H1 (cell line): Measurements from ENCODE around the gene CEP290. TPM values are rescaled to one million over a fixed set of nuclear protein-coding genes. Genes with fewer than 3 reads are reported as not detected.

Experiments
- CTCF ChIA-PET: fragments of 300-600 bp; sonication (Branson Sonifier 250); formaldehyde crosslinking; loops from one replicate; lab custom pipeline; 2021; ENCODE audit not compliant: partially characterized antibody; lab: Charles Lee
- POLR2A ChIA-PET: fragments of 300-600 bp; sonication (Branson Sonifier 250); formaldehyde crosslinking; loops from one replicate; lab custom pipeline; 2021; ENCODE audit warnings: inconsistent platforms; ENCODE audit not compliant: partially characterized antibody; lab: Charles Lee
- DNase-seq, 2 experiments: peaks; one replicate each; pipeline versions ENCODE4 v3.0.0 to v3.0.0-alpha.2; 2010 to 2022; ENCODE audit warnings: low spot score in 2 of 2, low read depth in 1 of 2, mixed read lengths in 1 of 2
- FAIRE-seq: peaks from 2 replicates; lab custom pipeline; 2011; peaks lifted over from hg19 to GRCh38; lab: Jason Lieb, UNC
- H2AFZ ChIP-seq: 2 replicates; pipeline ENCODE4 v1.8.1; 2012; ENCODE audit warnings: low read length, inconsistent platforms
- H2AK5ac ChIP-seq: 2 replicates; pipeline ENCODE4 v1.6.1; 2013; ENCODE audit warnings: low read depth, low read length
- H2BK120ac ChIP-seq: replicated peaks from 2 replicates; pipeline ENCODE3; 2013; ENCODE audit warnings: low read depth, low read length, inconsistent platforms
- H2BK12ac ChIP-seq: 2 replicates; pipeline ENCODE4 v1.6.1; 2013; ENCODE audit warnings: low read depth, low read length
- H2BK15ac ChIP-seq: 2 replicates; pipeline ENCODE4 v1.6.1; 2013; ENCODE audit warnings: low read length
- H2BK20ac ChIP-seq: 2 replicates; pipeline ENCODE4 v1.6.1; 2013; ENCODE audit warnings: low read length
- H2BK5ac ChIP-seq: 2 replicates; pipeline ENCODE4 v1.6.1; 2013; ENCODE audit warnings: low read depth, low read length
- H3K14ac ChIP-seq: 2 replicates; pipeline ENCODE4 v1.6.1; 2013; ENCODE audit warnings: inconsistent platforms; ENCODE audit not compliant: insufficient read length
- H3K18ac ChIP-seq: 2 replicates; pipeline ENCODE4 v1.6.1; 2013; ENCODE audit warnings: low read length; ENCODE audit errors: extremely low read depth
- H3K23ac ChIP-seq: 2 replicates; pipeline ENCODE4 v1.6.1; 2013; ENCODE audit warnings: inconsistent platforms; ENCODE audit not compliant: insufficient read length
- H3K23me2 ChIP-seq: 2 replicates; pipeline ENCODE4 v1.6.1; 2013; ENCODE audit warnings: low read depth, low read length
- H3K27ac ChIP-seq: 2 replicates; pipeline ENCODE4 v1.6.1; 2011; ENCODE audit warnings: low read depth, low read length, inconsistent platforms
- H3K27me3 ChIP-seq, 4 experiments: replicated peaks in 1 of 4; 1 replicate in 1 of 4; 2 replicates in 3 of 4; pipeline versions ENCODE4 v1.6.1 to v1.8.1; 2011 to 2013; ENCODE audit warnings: low read length in 3 of 4, mild to moderate bottlenecking in 3 of 4, inconsistent platforms in 2 of 4, mixed read lengths in 2 of 4, moderate library complexity in 1 of 4; ENCODE audit not compliant: control insufficient read depth in 3 of 4, insufficient read depth in 3 of 4; ENCODE audit errors: extremely low read depth in 1 of 4
- H3K36me3 ChIP-seq, 4 experiments: 2 replicates each; pipeline versions ENCODE4 v1.6.1 to v1.8.1; 2011 to 2013; ENCODE audit warnings: mild to moderate bottlenecking in 4 of 4, low read length in 3 of 4, moderate library complexity in 2 of 4, control low read depth in 1 of 4, inconsistent platforms in 1 of 4; ENCODE audit not compliant: insufficient read depth in 4 of 4, control insufficient read depth in 2 of 4
- H3K4ac ChIP-seq: replicated peaks from 2 replicates; pipeline ENCODE3; 2013; ENCODE audit warnings: low read length, low read depth, mixed read lengths, inconsistent platforms; ENCODE audit not compliant: insufficient read length
- H3K4me1 ChIP-seq, 4 experiments: replicated peaks in 1 of 4; 1 replicate in 1 of 4; 2 replicates in 3 of 4; pipeline versions ENCODE4 v1.6.1 to v1.8.1; 2011 to 2013; ENCODE audit warnings: low read length in 3 of 4, inconsistent platforms in 2 of 4, mixed read lengths in 1 of 4; ENCODE audit not compliant: insufficient read depth in 4 of 4, control insufficient read depth in 3 of 4
- H3K4me2 ChIP-seq, 2 experiments: 2 replicates each; pipeline versions ENCODE4 v1.6.1 to v1.8.1; 2011 to 2013; ENCODE audit warnings: low read depth in 2 of 2, low read length in 2 of 2, control low read depth in 1 of 2, inconsistent platforms in 1 of 2, mild to moderate bottlenecking in 1 of 2; ENCODE audit not compliant: insufficient read depth in 1 of 2
- H3K4me3 ChIP-seq, 4 experiments: fragments of 200-600, 300-600 bp in 1 of 4; sonication (generic), shearing (Covaris generic), sonication (Bioruptor Twin) in 1 of 4; 2 replicates each; pipeline versions ENCODE4 v1.5.1 to v1.8.1; 2011 to 2016; ENCODE audit warnings: low read length in 4 of 4, low read depth in 3 of 4, control low read depth in 2 of 4, inconsistent platforms in 2 of 4, mild to moderate bottlenecking in 2 of 4, mixed read lengths in 1 of 4, moderate library complexity in 1 of 4; ENCODE audit not compliant: insufficient read depth in 2 of 4; ENCODE audit errors: extremely low read depth in 1 of 4
- H3K56ac ChIP-seq: replicated peaks from 2 replicates; pipeline ENCODE3; 2013; ENCODE audit warnings: low read depth, mild to moderate bottlenecking, mixed read lengths, low read length, inconsistent platforms; ENCODE audit not compliant: insufficient read length
- H3K79me1 ChIP-seq: 2 replicates; pipeline ENCODE4 v1.6.1; 2013; ENCODE audit warnings: low read depth, low read length, control low read depth
- H3K79me2 ChIP-seq, 2 experiments: 2 replicates each; pipeline versions ENCODE4 v1.6.1 to v1.8.1; 2012 to 2013; ENCODE audit warnings: low read length in 2 of 2, mild to moderate bottlenecking in 2 of 2, inconsistent platforms in 1 of 2; ENCODE audit not compliant: insufficient read depth in 2 of 2, control insufficient read depth in 1 of 2
- H3K9ac ChIP-seq, 4 experiments: replicated peaks in 1 of 4; 1 replicate in 1 of 4; 2 replicates in 3 of 4; pipeline versions ENCODE4 v1.6.1 to v1.8.1; 2011 to 2013; ENCODE audit warnings: low read depth in 3 of 4, low read length in 3 of 4, control low read depth in 2 of 4, mild to moderate bottlenecking in 2 of 4, moderate library complexity in 2 of 4, inconsistent platforms in 1 of 4; ENCODE audit errors: extremely low read depth in 1 of 4
- H3K9me3 ChIP-seq, 2 experiments: 2 replicates each; pipeline versions ENCODE4 v1.6.1 to v1.8.1; 2012 to 2013; ENCODE audit warnings: mild to moderate bottlenecking in 2 of 2, moderate library complexity in 2 of 2, control low read depth in 1 of 2, inconsistent platforms in 1 of 2, low read depth in 1 of 2, low read length in 1 of 2, mixed read lengths in 1 of 2; ENCODE audit not compliant: insufficient read depth in 2 of 2
- H4K20me1 ChIP-seq, 2 experiments: replicated peaks in 1 of 2; 2 replicates each; pipeline versions ENCODE3 to v1.8.1; 2011 to 2013; ENCODE audit warnings: inconsistent platforms in 2 of 2, low read length in 2 of 2, mild to moderate bottlenecking in 1 of 2; ENCODE audit not compliant: insufficient read depth in 2 of 2, control insufficient read depth in 1 of 2
- H4K5ac ChIP-seq: 2 replicates; pipeline ENCODE4 v1.6.1; 2013; ENCODE audit warnings: low read length, low read depth, mixed read lengths, inconsistent platforms; ENCODE audit not compliant: insufficient read length
- H4K8ac ChIP-seq: 2 replicates; pipeline ENCODE4 v1.8.0; 2013; ENCODE audit warnings: mild to moderate bottlenecking, moderate library complexity, low read length, inconsistent platforms; ENCODE audit not compliant: insufficient read depth; ENCODE audit errors: extremely low read depth
- H4K91ac ChIP-seq: replicated peaks from 2 replicates; pipeline ENCODE3; 2013; ENCODE audit warnings: low read length, mixed read lengths, inconsistent platforms; ENCODE audit not compliant: insufficient read length
- CTCF ChIP-seq, 3 experiments: IDR thresholded peaks; 1 replicate in 2 of 3; 2 replicates in 1 of 3; pipeline versions ENCODE4 v1.5.1 to v1.6.1; 2011; ENCODE audit warnings: low read length in 3 of 3, mild to moderate bottlenecking in 3 of 3, inconsistent platforms in 2 of 3, low read depth in 1 of 3, moderate library complexity in 1 of 3; ENCODE audit not compliant: insufficient read depth in 1 of 3; ENCODE audit errors: control extremely low read depth in 1 of 3
- EP300 ChIP-seq, 2 experiments: IDR thresholded peaks; 1 replicate in 1 of 2; 2 replicates in 1 of 2; pipeline ENCODE4 v1.6.1; 2011 to 2012; ENCODE audit warnings: low read depth in 2 of 2, low read length in 2 of 2, mild to moderate bottlenecking in 2 of 2, borderline replicate concordance in 1 of 2, inconsistent platforms in 1 of 2, moderate library complexity in 1 of 2
- GABPA ChIP-seq: IDR thresholded peaks from 2 replicates; pipeline ENCODE4 v1.6.1; 2011; ENCODE audit warnings: mild to moderate bottlenecking, low read length, moderate library complexity, borderline replicate concordance; ENCODE audit not compliant: insufficient read depth
- HDAC6 ChIP-seq: IDR thresholded peaks from one replicate; pipeline ENCODE4 v1.7.1; 2012; ENCODE audit warnings: low read depth, mild to moderate bottlenecking, inconsistent platforms, low read length, moderate library complexity
- JUND ChIP-seq: IDR thresholded peaks from 2 replicates; pipeline ENCODE4 v1.6.1; 2011; ENCODE audit warnings: mild to moderate bottlenecking, improper control_type of control experiment, low read length
- MAX ChIP-seq: IDR thresholded peaks from 2 replicates; pipeline ENCODE4 v1.6.1; 2012; ENCODE audit warnings: inconsistent platforms
- PHF8 ChIP-seq: fragments of 200-600 bp; sonication (generic); conservative IDR thresholded peaks from 2 replicates; pipeline ENCODE4 v1.7.1; 2012; ENCODE audit warnings: low read depth, mild to moderate bottlenecking, inconsistent platforms, low read length, moderate library complexity
- POLR2AphosphoS5 ChIP-seq: IDR thresholded peaks from 2 replicates; pipeline ENCODE4 v1.6.1; 2011; ENCODE audit warnings: low read depth, low read length
- RBBP5 ChIP-seq: IDR thresholded peaks from 2 replicates; pipeline ENCODE4 v1.7.1; 2012; ENCODE audit warnings: low read depth, mild to moderate bottlenecking, inconsistent platforms, low read length, moderate library complexity, borderline replicate concordance
- TAF1 ChIP-seq: IDR thresholded peaks from 2 replicates; pipeline ENCODE4 v1.6.1; 2011; ENCODE audit warnings: mild to moderate bottlenecking, low read depth, low read length
- TEAD4 ChIP-seq: IDR thresholded peaks from 2 replicates; pipeline ENCODE4 v1.6.1; 2012; ENCODE audit warnings: low read depth, low read length, inconsistent platforms, mixed read lengths
- YY1 ChIP-seq: IDR thresholded peaks from 2 replicates; pipeline ENCODE4 v1.6.1; 2011; ENCODE audit warnings: low read depth, mild to moderate bottlenecking, low read length
- WGBS, 2 experiments: shearing (Covaris generic) in 1 of 2; methylation state at CpG; one replicate each; pipeline versions ENCODE4 v1.1.6 to v1.1.7; 2013 to 2015; ENCODE audit warnings: low lambda C conversion rate in 2 of 2, mixed read lengths in 2 of 2, inconsistent platforms in 1 of 2, low coverage in 1 of 2, missing lambda C conversion rate in 1 of 2; ENCODE audit not compliant: insufficient replicate concordance in 2 of 2, insufficient coverage in 1 of 2, insufficient read length in 1 of 2; ENCODE audit errors: extremely low coverage in 1 of 2, missing lambda C conversion rate in 1 of 2; 5-methylcytosine and 5-hydroxymethylcytosine counted together
- polyA plus RNA-seq, 7 experiments: library from polyadenylated mRNA; depleted of rRNA in 3 of 7; stranded (reverse) in 5 of 7; unstranded in 2 of 7; fragments of >200 nt in 5 of 7; fragments of 200-250 nt in 2 of 7; gene quantifications; 1 replicate in 5 of 7; 2 replicates in 1 of 7; 4 replicates in 1 of 7; pipeline versions ENCODE4 v1.2.1 to v1.2.3, GENCODE V29; 2011 to 2013; ENCODE audit warnings: missing spikeins in 2 of 7, mixed read lengths in 2 of 7
- total RNA-seq: library from RNA; stranded (reverse); fragmentation: NEBNext Ultra II Directional; extraction: Animal tissue kit (Norgen Biotek cat#: 25700); gene quantifications from 2 replicates; pipeline ENCODE4 v1.2.1, GENCODE V29; 2021

The CEP290 gene
- total and polyA plus RNA-seq, 2 of the 8 experiments (the other 6 are each of a cell fraction or from before 2014, with no cell fraction given): 2.1 to 5.9 TPM

- no peak overlapping the region for H3K4ac ChIP-seq
- 88% methylated on average over 3 of the region's 3 CpGs; no CpG with 5 or more reads in 1 of the 2 experiments for WGBS, 2 experiments
- H3K4me3 ChIP-seq: no peak overlapping the region
- H3K27me3 ChIP-seq: no peaks in the 10 kb centered on the region
- no peak overlapping the region for H3K27ac ChIP-seq
- H3K4me2 ChIP-seq: no peak overlapping the region
- no peak overlapping the region for H2AFZ ChIP-seq
- H2AK5ac ChIP-seq: no peak overlapping the region
- H3K14ac ChIP-seq: no peak overlapping the region
- DNase-seq: no peak
- no peaks in the 10 kb centered on the region for H3K23me2 ChIP-seq
- H2BK20ac ChIP-seq: no peak overlapping the region
- H3K56ac ChIP-seq: no peak overlapping the region
- ChIA-PET CTCF (no interaction called here), POLR2A (no interaction called here)
- no peak overlapping the region for H4K5ac ChIP-seq
- no peak overlapping the region for H4K91ac ChIP-seq
- no peak overlapping the region for H3K9ac ChIP-seq
- no peak for FAIRE-seq
- H3K23ac ChIP-seq: no peak overlapping the region
- H3K79me2 ChIP-seq: no peaks in the 10 kb centered on the region
- no peak overlapping the region for H2BK12ac ChIP-seq
- H3K4me1 ChIP-seq: no peaks in the 10 kb centered on the region
- no peak overlapping the region for H4K8ac ChIP-seq
- no peak overlapping the region for H2BK120ac ChIP-seq
- H2BK5ac ChIP-seq: no peak overlapping the region
- no peaks in the 10 kb centered on the region for H4K20me1 ChIP-seq
- H3K18ac ChIP-seq: no peak overlapping the region
- H3K9me3 ChIP-seq: no peaks in the 10 kb centered on the region
- H2BK15ac ChIP-seq: no peak overlapping the region
- no peaks in the 10 kb centered on the region for H3K79me1 ChIP-seq
- H3K36me3 ChIP-seq: peaks cover 3 to 13% (median 5%) of the 10 kb centered on the region in 4 experiments; a peak in 5 of 8 replicates
- no peak for TF ChIP-seq PHF8
- no peak for TF ChIP-seq RBBP5
- no peak for TF ChIP-seq POLR2AphosphoS5
- no peak for TF ChIP-seq JUND
- no peak for TF ChIP-seq GABPA
- TF ChIP-seq CTCF (IDR thresholded peaks at IDR 0.05; ENCODE audit: control extremely low read depth in 1 of 3, insufficient read depth in 1 of 3, low read depth in 1 of 3, low read length in 3 of 3): no peak
- TF ChIP-seq YY1: no peak
- no peak for TF ChIP-seq TEAD4
- TF ChIP-seq MAX: no peak
- no peak for TF ChIP-seq EP300 (IDR thresholded peaks at IDR 0.05; ENCODE audit: borderline replicate concordance in 1 of 2, low read depth in 2 of 2, low read length in 2 of 2)
- TF ChIP-seq HDAC6: no peak
- no peak for TF ChIP-seq TAF1
These were observed 40.5 kb upstream of the CEP290 start for GRCh38 chr12:88182416-88182815.
